Stimulated activated CD4-positive, alpha-beta T cell treated with anti-CD3 and anti-CD28 coated beads, Interleukin-12 subunit alpha, Interleukin-12 subunit beta, amount 100 ng/mL, for 24 hours (primary cell): Measurements from ENCODE around the gene LIPE.
A peak's percentile ranks its signal among the peaks of the same experiment; 100 is the strongest.
"Not testable (repeated sequence)": the region's sequence is repeated elsewhere in the genome, so short reads cannot be mapped to it uniquely, and the experiment has no call there.

Experiments used
- DNase-seq, 2 experiments: peaks; one replicate each; pipeline ENCODE4 v3.0.0-alpha.2; 2020; ENCODE audit warnings: low read depth in 2 of 2

The LIPE gene

DNA sequence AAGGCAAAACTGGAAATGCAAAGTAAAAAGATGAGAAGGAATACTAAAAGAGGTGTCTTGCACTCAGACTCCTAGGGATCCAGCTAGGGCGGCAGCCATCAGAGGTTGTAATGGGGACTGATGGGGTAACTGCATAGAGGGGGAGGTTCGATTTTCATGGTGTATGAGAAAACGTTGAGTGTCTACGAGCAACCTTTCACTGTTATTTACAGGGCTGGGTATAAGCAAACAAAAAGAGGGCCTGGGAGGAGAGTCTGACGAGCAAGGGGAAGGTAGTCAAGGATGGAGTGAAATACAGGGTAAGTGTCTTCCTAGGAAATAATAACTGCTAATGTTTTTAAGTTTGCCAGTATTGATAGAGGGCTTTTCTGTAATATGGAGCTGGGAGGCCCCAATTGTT, 21.1 kb upstream of the LIPE start:
- DNase-seq, result not testable (repeated sequence)

DNA sequence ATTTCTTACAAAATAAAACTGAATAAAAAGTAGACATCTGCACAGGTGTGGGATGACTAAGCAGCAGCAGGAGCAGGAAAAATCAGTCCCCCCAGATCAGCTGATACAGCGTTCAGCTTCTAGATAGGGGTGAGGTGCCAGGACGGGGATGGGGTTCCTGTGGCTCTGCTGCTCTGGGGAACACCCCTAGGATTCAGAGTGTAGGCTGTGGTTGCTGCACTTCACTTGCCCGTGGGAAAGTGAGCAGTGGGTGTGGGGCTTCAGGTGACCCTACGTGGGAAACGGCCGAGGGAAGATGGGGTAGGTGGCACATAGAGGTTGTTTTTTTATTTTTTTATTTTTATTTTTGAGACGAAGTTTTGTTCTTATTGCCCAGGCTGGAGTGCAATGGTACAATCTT, 18.8 kb upstream of the LIPE start:
- DNase-seq, result no peak

DNA sequence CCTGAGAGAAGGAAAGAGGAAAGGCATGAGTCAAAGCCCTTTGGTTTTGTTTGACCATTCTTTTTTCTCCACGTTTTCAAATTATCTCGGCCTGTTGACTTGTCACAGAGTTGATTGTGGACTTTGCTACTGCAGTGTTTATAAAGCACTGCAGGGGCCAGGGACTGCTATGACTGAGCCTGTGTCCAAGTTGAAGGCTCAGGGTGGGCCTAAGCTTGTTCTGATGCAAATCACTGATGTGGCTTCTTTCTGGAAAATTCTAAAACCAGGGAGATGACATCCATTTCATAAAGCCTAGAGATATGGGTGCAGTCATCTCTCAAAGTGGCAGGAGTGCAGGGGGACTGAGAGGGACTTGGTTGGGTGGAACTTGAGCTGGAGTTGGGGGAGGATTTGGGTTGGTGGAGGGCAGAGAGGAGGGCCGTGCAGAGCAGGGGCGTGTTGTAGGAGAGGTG, 16.8 kb upstream of the LIPE start:
- DNase-seq, result no peak

DNA sequence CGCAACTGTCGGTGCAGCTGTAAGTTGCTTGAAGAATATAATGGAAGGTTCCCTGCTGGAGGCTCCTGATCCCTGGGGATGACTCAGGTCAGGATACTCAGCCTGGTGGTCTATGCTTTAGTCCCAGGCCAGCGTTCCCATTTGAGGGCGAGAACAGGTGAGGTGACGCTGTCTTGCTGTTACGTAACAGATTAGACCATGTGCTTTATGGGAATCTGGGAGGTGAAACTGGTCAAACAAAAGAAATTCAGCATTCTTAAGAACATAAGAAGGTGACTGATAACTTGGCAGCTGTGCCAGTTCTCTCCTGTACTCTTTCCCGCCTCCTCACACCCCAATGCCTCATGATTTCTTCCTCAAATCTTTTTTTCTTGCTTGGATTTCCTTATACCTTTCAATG, 15.6 kb upstream of the LIPE start, which contains the start of gene CXCL17:
TSS of gene CXCL17 (minus strand) at position 114 of the 400 bp plus-strand sequence. CDS start 114 bp downstream, outside the sequence.
- DNase-seq, result no peak

DNA sequence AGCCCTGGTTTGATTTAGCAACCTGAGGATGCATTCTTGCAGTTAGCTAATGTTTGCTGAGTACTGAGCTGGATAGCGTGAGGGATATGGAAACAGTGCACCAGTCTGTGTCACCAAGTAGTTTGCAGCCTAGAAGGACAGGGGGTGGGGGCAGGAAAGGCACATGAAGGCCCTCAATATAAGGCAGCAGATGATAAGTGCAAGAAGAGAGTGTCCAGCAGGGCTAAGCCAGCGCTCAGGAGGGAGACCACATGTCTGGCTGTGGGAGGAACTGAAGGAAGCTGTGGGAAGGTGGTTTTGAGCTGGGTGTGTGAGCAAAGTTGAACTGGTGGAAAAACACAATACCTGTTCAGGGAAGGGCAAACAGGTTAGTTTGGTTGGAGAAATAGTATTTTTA, 13.9 kb upstream of the LIPE start:
- no peak for DNase-seq

DNA sequence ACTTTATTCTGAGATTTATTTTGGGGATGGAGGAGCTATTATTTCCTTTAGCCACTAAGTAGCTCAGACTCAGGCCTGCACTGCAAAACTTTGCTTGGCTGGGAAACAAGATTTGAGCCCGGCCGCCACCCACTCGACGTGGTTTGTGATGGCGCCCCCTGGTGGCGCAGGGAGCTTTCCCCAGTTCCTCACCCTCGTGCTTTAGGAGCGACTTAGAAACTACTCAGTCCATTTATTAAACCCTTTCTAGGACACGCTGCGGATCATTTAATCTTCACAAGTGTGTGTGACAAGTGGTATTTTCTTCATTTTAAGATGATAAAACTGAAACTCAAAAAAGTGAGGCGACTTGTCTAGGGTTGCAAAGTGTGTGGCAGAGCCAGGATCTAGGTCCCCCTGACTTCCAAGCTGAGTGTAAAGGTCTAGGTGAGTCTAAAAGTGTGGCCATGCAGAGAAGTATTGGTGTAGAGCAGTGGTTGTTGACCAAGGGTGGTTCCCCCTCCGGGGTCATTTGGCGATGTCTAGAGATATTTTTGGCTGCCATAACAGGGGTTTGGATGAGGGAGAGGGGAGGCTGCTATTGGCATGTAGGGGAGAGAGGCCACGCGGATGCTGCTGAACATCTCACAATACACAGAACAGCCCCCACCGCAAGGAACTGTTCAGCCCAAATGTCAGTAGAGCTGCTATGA, 13.3 kb upstream of the LIPE start:
- peak; percentile 49 to 79 for DNase-seq

DNA sequence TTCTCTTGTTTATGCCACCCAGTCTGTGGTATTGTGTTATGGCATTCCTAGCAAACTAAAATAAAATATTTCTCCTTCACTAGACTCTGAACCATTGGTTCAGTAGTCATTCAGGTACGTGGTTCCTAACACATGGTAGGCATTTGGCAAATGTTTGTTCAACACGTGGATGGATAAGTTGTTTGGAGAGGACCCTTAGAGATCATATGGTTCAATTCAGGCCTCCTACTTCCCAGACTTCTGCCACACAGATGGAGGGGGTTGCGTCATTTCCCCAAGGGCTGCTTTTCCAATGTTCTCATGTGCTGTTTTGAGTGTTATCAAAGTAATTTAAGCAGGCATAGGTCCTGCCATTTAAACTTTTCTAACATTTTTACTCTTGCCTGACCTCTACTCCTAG, 8.8 kb upstream of the LIPE start:
- no peak for DNase-seq

DNA sequence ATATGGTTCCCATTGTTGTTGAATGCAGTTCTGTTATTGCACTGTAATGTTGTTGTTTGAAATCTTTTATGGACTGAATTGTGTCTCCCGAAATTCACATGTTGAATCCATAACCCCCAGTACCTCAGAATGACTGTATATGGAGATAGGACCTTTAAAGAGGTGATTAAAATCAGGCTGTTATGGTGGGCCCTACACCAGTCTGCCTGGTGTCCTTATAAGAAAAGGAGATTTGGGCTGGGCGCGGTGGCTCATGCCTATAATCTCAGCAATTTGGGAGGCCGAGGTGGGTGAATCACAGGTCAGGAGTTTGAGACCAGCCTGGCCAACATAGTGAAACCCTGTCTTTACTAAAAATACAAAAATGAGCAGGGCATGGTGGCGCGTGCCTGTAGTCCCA, 8.1 kb upstream of the LIPE start:
- no peak for DNase-seq

DNA sequence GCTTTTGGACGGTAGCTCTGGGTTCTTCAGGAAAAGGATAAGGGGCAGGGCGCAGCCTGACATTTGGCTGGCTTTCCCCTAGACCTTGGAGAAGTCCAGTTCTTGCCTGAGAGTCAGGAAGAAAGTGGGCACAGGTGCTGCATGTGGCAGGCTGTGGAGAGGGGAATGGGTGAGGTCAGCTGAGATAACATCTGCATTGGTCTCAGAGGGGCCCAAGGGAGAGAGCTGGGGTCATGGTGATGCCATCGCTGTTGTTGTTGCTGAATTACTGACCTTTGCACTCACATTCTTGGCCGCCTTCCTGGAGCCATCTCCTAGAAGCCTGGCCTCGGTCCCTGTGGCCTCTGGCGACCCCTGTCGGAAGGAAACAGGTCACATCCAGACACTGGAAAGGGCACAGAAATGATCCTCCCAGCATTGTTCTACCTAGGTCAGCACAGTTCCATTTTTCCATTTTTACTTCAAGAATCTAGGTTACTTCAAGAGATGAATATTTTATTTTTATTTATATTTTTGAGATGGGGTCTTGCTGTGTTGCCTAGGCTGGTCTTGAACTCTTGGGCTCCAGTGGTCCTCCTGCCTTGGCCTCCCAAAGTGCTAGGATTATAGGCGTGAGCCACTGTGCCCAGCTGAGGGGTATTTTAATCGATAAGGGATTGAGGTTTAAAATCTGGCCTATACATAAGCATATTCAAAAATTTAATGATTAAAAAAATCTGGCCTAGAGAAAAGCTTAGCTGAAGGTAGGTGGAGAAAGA, 6.5 kb upstream of the LIPE start:
- peak in 1 of 2 experiments; percentile 40 for DNase-seq

DNA sequence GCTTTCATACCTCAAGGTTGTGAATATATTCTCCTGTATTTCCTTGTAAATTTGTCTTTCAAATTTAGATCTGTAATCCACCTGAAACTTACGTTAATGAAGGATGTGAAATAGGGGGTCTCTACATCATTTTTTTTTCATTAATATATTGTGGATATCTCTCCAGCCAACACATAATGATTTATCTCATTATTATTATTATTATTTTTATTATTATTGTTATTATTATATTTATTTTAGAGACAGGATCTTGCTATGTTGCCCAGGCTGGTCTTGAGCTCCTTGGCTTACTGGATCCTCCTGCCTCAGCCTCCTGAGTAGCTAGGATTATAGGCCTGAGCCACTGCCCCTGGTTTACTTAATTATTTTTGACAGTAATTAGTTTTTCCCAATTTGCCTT, 4.3 kb upstream of the LIPE start:
- DNase-seq, result no peak

DNA sequence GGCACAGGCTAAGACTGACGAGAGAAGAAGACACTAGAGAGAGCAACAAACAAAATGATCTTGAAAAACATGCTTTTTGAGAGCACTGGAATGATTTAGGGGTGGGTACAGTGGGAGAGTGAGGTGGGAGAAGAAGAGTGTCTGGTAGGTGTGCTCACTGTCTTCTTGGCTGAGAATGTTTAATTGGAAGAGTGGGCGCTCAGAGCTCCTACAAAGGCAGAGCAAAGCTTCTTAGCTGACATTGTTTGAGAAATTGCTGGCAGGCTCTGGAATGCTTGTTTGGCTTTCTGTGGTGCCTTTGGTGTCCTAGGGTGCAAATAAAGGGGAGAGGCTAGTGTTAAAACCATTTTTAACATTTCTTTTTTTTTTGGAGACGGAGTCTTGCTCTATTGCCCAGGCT, 1.5 kb upstream of the LIPE start:
- no peak for DNase-seq

DNA sequence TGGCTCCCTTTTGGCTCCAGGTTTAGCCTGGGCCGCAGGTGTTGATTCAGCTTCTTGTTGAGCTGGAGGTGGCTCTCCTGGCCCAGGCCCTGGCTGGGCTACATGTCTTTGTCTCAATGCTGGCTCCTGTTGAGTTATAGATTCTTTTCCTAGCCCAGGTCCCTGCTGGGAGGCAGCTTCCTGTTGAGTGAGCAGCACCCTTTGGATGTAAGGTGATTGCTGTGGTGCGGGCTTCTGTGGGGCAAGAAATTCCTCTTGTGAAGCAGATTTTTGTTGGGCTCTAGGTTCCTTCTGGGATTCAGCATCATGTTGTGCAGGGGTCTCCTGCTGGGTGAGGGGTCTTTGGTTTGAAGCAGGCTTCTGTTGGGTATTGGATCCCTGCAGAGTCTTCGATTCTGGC, 545 bp downstream of the LIPE start:
- no peak for DNase-seq

DNA sequence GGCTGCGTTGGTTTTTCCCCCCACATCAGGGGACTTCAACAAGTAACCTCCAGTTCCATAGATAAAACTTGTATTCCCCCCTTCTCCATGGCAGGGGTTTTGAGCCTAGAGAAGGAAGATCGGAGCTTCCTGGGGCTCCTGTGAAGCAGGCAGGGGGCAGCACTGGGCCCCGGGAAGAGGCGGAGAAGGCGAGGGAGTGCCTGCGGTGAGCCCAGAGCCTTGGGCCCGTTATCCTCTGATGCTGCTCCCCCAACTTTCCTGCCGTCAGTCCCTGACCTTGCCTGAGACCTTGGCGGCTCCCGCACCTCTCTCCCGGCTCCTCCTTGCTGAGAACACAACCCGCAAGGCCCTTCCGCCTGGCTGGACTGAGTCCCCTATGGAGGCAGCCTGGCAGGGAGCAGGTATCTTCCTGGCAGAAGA, 2.5 kb downstream of the LIPE start:
- no peak for DNase-seq

DNA sequence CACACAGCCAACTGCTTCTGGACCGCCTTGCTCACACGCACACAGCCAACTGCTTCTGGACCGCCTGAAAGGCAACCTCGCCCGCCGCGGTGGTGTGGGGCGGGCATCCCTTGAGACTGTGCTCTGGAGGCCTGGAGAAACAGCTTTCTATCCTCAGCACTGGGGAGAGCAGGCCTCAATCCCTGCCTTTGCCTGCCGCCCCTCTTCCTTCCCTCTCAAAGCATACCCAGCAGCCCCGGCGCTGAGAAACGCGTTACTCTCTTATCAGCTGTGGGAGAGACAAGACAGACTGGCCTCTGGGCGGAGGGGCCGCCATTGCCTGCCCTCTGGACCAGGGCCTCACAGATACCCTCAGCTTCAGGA, 2.9 kb downstream of the LIPE start:
- no peak for DNase-seq

DNA sequence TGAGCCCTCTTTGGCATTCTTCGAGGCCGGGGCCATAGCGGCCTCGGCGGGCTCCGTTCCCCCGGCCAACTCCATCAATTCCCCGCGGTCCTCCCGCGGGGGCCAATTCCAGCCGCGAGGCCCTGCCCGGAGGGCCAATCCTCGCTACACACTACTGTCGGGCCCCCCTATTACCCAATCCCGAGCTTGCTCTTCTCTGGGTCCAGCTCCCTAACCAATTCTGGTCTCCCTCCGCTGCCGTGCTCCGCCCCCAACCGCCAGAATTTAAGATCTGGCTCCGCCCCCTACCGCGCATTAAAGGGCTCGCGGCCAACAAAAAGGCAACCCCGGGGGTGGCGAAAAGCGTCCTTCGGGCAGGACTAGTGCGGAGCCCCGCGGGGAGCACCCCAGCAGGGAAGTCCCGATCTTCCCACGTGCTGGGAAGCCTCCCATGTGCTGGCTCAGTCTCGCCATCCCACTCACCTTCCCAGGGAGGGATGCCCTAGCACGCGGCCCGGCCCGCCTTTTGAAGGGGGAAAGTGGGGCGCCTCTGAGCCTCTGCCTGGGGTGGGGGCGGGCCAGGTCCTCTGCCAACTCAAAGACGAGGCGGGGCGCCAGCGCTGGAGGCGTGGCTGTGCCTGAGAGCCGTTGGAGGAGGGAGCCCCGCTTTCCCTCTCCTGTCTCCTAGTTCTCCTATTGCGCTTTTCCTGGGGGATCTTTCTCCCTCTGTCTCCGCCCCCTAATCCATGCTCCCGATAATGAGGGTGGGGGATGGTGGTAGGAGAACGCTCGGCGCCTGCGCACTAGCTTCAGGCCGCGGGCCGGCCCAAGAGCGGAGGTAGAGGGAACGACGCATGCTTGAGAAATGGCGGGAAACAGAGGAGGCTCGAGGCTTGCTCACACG, 3.5 kb downstream of the LIPE start:
- DNase-seq, result peak; percentile 87 to 93

DNA sequence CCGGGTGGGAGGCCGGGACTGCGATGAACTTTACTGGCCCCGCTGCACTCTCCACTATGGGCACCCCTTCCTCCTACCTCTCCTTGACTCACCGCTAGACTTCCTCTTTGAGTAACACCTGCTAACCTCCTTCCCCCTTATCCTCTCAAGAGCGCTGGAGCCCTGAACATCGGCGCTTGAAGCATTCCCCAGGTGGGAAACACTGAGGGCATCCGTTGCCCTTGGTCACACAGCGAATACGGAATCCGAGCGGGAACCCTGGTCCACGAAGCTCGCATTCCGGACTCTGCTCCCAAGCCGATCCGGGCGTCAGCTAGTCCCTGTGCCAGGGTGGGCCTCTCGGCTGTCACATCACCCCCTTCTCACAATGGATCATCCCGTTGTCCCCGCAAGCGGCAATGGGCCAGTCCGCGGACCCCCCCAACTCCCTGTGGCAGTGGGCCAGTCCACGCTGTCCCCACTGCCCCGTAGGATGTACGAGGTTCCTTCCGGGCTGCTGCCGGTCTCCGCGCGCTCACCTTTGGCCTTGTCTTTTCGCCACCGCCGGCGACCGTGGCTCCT, 4.2 kb downstream of the LIPE start:
- peak in 1 of 2 experiments; percentile 35 for DNase-seq

DNA sequence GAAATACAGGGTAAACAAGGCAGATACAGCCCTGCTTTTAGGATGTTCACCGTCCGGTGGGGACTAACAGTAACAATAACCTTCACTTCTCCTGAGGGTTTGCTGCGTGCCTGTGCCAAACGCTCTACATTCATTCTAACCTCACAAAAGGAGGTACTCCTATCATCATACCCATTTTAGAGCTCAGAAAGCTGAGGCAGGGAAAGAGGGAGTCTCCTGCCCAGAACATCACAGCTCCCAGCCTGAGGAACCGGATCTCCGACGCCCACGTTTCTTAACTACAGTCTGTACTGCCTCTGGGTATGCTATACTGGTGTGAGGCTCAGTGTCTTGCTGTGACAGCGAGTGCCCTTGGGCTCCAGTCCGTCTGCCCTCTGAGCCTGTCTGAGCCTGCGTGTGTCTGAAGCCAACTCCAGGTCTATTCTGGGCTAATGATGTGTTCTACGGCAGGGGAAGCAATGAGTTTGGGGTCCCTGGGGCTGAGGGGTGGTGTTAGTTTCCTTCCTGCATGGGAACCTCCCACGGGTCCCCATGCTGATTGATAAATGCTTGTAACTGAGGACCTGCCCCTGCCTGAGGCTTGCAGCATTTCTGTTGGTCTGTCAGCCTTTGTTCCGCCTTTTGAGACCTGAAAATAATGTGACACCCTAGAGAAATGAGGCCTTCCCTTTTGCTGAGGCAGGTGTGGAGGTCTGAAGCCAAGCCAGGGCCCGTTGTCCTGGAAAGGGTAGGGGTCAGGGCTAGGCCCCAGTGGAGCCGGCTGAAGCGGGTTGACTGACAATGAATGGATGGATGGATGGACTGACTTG, 4.9 kb downstream of the LIPE start:
- no peak for DNase-seq

DNA sequence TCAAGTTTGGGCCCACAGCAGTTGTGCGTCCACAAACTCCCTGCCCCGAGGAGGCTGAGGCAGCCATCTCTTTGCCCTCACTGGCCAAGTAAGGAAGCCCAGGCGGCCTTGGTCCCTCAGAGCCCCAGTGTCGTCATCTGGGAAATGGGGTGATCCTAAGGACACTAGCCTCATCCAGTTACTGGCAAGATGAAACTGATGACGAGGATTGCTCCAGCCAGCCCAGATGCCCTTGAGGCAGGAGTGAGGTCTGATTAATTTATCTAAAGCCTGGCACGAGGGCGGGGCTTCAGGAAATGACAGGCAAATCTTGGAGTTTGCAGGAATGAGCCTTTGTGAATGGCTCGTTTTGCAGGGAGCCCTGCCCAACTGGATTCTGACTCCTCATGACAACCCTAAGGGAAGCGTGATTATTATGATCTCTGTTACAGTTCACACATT, 5.6 kb downstream of the LIPE start:
- no peak for DNase-seq

DNA sequence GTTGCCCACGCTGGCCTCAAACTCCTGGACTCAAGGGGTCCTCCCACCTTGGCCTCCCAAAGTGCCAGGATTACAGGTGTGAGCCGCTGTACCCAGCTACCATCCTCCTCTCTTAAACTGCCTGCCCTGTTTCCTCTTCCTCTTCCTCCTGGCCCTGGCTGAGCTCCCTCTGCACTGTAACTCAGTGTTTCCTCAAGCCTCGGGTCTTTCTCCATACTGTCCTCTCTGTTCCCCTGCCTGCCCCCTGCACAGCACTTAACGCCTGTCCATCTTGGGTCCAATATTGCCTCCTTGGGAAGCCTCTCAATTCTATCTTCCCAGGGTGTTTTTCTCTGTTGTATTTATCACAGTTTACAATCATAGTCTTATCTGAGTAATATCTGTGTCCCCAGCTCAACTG, 6.1 kb downstream of the LIPE start:
- no peak for DNase-seq

DNA sequence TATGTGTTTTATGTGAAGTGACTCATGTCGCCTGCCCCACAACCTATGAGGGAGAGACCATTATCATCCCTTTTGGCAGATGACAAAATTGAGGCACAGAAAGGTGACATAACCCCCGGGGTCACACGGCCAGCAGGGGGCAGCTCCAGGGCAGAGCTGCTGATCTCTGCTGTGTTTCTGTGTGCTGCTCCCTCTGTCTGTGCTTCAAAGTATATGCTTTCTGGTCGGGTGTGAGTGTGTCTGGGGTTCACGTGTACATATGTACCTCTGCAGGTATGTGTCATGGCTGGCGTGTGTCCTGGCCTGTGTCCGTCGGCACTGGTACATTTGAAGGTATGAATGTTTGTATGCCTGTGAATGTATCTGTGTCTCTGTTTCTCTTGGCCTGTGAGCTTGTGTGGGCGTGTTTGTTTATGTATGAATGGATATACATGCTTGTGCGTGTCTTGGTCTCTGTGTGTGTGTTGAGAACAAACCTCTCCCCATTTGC, 7.1 kb downstream of the LIPE start:
- DNase-seq, result peak; percentile 28 to 71

DNA sequence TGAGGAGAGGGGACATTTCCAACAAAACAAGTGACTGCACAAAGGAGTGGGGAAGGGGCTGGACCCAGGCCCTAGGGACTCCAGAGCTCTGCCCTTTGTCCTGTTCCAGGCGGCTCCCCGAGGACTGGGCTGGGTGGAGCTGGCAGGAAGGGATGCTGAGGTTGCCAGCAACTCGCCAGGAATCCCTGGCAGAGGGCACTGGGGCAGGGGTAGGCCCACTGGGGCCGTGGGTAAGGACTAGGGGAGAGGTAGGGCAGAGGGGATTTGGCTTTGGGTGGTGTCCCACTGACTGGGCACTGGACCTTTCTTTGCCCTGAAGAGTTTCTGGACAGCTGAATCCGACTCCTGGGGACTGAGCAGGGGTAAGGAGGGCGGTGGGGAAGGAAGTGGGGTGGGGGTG, 7.9 kb downstream of the LIPE start:
- DNase-seq, result no peak
